ENCODE results near the gene CBS. TPM values are rescaled to one million over a fixed set of nuclear protein-coding genes. Genes with fewer than 3 reads are reported as not detected.

CBS gene
- 52.3 and 72.1 TPM in 2 replicates for total RNA-seq

GRCh38 chr21:43075170-43076022 is at the start of gene CBS:
CBS (minus strand) TSS chr21:43075835; CDS start chr21:43072193, 3,642 bp downstream.

GRCh38 chr21:43106965-43107793 is 31.5 kb upstream of the CBS start, which contains the start of gene U2AF1:
U2AF1 (minus strand) TSS chr21:43107570; CDS start chr21:43107494, 76 bp downstream.

Other genes starting within 250 kb of the CBS start
- gene WDR4, start 196.3 kb downstream of the CBS start, total RNA-seq: 23.6 and 34.5 TPM in 2 replicates
- gene NDUFV3, start 182.5 kb downstream of the CBS start, total RNA-seq: 40.4 and 50.6 TPM in 2 replicates
- not detected in 2 replicates for gene ERVH48-1, start 150.2 kb downstream of the CBS start, total RNA-seq
- 9.6 and 17.9 TPM in 2 replicates for gene PKNOX1, start 101.3 kb downstream of the CBS start, total RNA-seq
- 18.1 and 40.2 TPM in 2 replicates for gene U2AF1, start 31.7 kb upstream of the CBS start, total RNA-seq
- not detected in 2 replicates for gene CRYAA, start 93.2 kb upstream of the CBS start, total RNA-seq